ENCODE data around the gene KRTAP1-3.
"Not testable (repeated sequence)": the region's sequence is repeated elsewhere in the genome, so short reads cannot be mapped to it uniquely, and the experiment has no call there.

KRTAP1-3 gene

GRCh38 chr17:41049110-41049509 is 14.4 kb upstream of the KRTAP1-3 start:
- Histone ChIP-seq H3K36me3 (replicated peaks; ENCODE audit: low read depth, low read length) (no peaks in the 10 kb centered on the region), H3K27me3 (ENCODE audit: low read depth, low read length) (peaks cover 6% of the 10 kb centered on the region; the same call in 1 of the 2 replicates), H3K27ac (ENCODE audit: low read length) (no peak overlapping the region), H3K4me1 (ENCODE audit: low read length) (no peaks in the 10 kb centered on the region), H3K4me2 (ENCODE audit: low read length) (no peak overlapping the region), H3K9me3 (ENCODE audit: insufficient read depth, low read length) (no peaks in the 10 kb centered on the region), H3K9ac (ENCODE audit: low read length) (no peak overlapping the region), H3K79me2 (ENCODE audit: low read length) (no peaks in the 10 kb centered on the region), H2AFZ (ENCODE audit: low read depth, low read length) (no peak overlapping the region), H4K20me1 (ENCODE audit: insufficient read depth, low read length) (no peaks in the 10 kb centered on the region), H3K4me3 (ENCODE audit: low read length) (no peak overlapping the region)
- no peak for TF ChIP-seq EZH2phosphoT487 (IDR thresholded peaks at IDR 0.05; ENCODE audit: low read depth)
- TF ChIP-seq, protein P1, sequence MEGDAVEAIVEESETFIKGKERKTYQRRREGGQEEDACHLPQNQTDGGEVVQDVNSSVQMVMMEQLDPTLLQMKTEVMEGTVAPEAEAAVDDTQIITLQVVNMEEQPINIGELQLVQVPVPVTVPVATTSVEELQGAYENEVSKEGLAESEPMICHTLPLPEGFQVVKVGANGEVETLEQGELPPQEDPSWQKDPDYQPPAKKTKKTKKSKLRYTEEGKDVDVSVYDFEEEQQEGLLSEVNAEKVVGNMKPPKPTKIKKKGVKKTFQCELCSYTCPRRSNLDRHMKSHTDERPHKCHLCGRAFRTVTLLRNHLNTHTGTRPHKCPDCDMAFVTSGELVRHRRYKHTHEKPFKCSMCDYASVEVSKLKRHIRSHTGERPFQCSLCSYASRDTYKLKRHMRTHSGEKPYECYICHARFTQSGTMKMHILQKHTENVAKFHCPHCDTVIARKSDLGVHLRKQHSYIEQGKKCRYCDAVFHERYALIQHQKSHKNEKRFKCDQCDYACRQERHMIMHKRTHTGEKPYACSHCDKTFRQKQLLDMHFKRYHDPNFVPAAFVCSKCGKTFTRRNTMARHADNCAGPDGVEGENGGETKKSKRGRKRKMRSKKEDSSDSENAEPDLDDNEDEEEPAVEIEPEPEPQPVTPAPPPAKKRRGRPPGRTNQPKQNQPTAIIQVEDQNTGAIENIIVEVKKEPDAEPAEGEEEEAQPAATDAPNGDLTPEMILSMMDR (IDR thresholded peaks at IDR 0.05; ENCODE audit: low read depth, low read length) = no peak

DNA sequence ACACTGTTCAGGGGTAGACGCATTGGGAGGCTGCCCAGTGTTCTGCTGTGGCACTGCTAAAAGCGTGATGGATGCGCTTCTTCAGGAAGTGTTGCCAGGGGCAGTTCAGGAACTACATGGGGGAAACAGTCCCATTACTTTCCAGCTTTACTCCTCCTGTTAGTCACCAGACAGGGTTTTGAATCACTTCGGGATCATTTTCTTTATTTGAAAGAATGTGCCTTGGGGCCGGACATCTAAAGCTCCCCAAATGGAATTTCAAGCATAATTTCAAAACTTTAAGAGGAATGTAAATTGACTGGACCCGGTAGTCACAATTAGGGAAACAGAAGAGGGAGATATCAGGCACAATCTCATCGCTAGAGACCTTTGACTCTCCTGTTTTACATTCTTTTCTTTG is 13.8 kb upstream of the KRTAP1-3 start:
- Histone ChIP-seq H3K27me3 (ENCODE audit: low read depth, low read length) (peaks cover 3% of the 10 kb centered on the region; the same call in 1 of the 2 replicates), H3K4me1 (ENCODE audit: low read length) (no peaks in the 10 kb centered on the region), H3K79me2 (ENCODE audit: low read length) (no peaks in the 10 kb centered on the region), H3K9me3 (ENCODE audit: insufficient read depth, low read length) (no peaks in the 10 kb centered on the region), H3K36me3 (replicated peaks; ENCODE audit: low read depth, low read length) (no peaks in the 10 kb centered on the region), H3K27ac (ENCODE audit: low read length) (no peak overlapping the region), H4K20me1 (ENCODE audit: insufficient read depth, low read length) (no peaks in the 10 kb centered on the region), H3K9ac (ENCODE audit: low read length) (no peak overlapping the region), H3K4me3 (ENCODE audit: low read length) (no peak overlapping the region), H3K4me2 (ENCODE audit: low read length) (no peak overlapping the region), H2AFZ (ENCODE audit: low read depth, low read length) (no peak overlapping the region)
- TF ChIP-seq, protein P1 (IDR thresholded peaks at IDR 0.05; ENCODE audit: low read depth, low read length) = no peak
- no peak for TF ChIP-seq EZH2phosphoT487 (IDR thresholded peaks at IDR 0.05; ENCODE audit: low read depth)

- not testable (repeated sequence) for H3K9me3 ChIP-seq (ENCODE audit: insufficient read depth, low read length); H3K9ac ChIP-seq (ENCODE audit: low read length); H3K27me3 ChIP-seq (ENCODE audit: low read depth, low read length); H3K27ac ChIP-seq (ENCODE audit: low read length); H3K79me2 ChIP-seq (ENCODE audit: low read length); H3K4me2 ChIP-seq (ENCODE audit: low read length); H2AFZ ChIP-seq (ENCODE audit: low read depth, low read length); H3K4me3 ChIP-seq (ENCODE audit: low read length); H3K36me3 ChIP-seq (replicated peaks; ENCODE audit: low read depth, low read length); H4K20me1 ChIP-seq (ENCODE audit: insufficient read depth, low read length); H3K4me1 ChIP-seq (ENCODE audit: low read length)
These were observed 12.2 kb upstream of the KRTAP1-3 start, which contains the start of gene KRTAP2-1 for GRCh38 chr17:41046735-41047465. TSS of gene KRTAP2-1 (minus strand) at chr17:41047316. CDS start at chr17:41047267, 49 bp downstream.

DNA sequence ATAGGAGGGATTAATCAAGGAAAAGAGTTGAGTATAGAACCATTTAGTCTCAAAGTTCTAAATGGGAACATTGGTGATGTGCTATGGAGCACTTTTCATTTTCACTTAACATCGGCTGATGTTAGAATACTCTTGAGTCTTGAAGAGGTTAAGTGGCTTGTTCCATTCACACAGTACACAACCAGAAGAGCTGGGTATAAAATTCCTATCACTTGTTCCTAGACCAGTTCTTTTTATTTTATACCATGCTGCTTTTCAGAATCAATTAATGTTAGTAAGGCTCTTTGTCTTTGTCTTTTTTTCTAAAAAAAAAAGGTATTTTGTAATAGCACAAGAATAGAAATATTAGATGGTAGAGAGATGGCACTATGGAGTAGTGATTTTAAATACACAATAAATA is 8.3 kb upstream of the KRTAP1-3 start:
- Histone ChIP-seq H3K79me2 (ENCODE audit: low read length) (no peaks in the 10 kb centered on the region), H3K36me3 (replicated peaks; ENCODE audit: low read depth, low read length) (no peaks in the 10 kb centered on the region), H3K4me2 (ENCODE audit: low read length) (no peak overlapping the region), H3K9ac (ENCODE audit: low read length) (no peak overlapping the region), H3K27ac (ENCODE audit: low read length) (no peak overlapping the region), H3K27me3 (ENCODE audit: low read depth, low read length) (peaks cover 16% of the 10 kb centered on the region; the same call in 1 of the 2 replicates), H3K4me3 (ENCODE audit: low read length) (no peak overlapping the region), H3K9me3 (ENCODE audit: insufficient read depth, low read length) (no peaks in the 10 kb centered on the region), H4K20me1 (ENCODE audit: insufficient read depth, low read length) (no peaks in the 10 kb centered on the region), H3K4me1 (ENCODE audit: low read length) (no peaks in the 10 kb centered on the region), H2AFZ (ENCODE audit: low read depth, low read length) (no peak overlapping the region)
- TF ChIP-seq EZH2phosphoT487 (IDR thresholded peaks at IDR 0.05; ENCODE audit: low read depth) = no peak
- TF ChIP-seq, protein P1 (IDR thresholded peaks at IDR 0.05; ENCODE audit: low read depth, low read length) = no peak

- H3K79me2 ChIP-seq (ENCODE audit: low read length); H3K4me3 ChIP-seq (ENCODE audit: low read length); H4K20me1 ChIP-seq (ENCODE audit: insufficient read depth, low read length); H3K36me3 ChIP-seq (replicated peaks; ENCODE audit: low read depth, low read length); H3K27ac ChIP-seq (ENCODE audit: low read length); H3K9me3 ChIP-seq (ENCODE audit: insufficient read depth, low read length); H3K9ac ChIP-seq (ENCODE audit: low read length); H3K4me1 ChIP-seq (ENCODE audit: low read length); H2AFZ ChIP-seq (ENCODE audit: low read depth, low read length); H3K4me2 ChIP-seq (ENCODE audit: low read length): not testable (repeated sequence)
- H3K27me3 ChIP-seq (ENCODE audit: low read depth, low read length) = peaks cover 34% of the 10 kb centered on the region; the same call in 1 of the 2 replicates
These were observed 6.3 kb upstream of the KRTAP1-3 start, which contains the start of gene KRTAP1-1 for GRCh38 chr17:41040783-41041571. TSS of gene KRTAP1-1 (minus strand) at chr17:41041450. CDS start at chr17:41041397, 53 bp downstream.
